HepG2 (cell line): ENCODE measurements around the gene PA2G4. TPM values are rescaled to one million over a fixed set of nuclear protein-coding genes. Genes with fewer than 3 reads are reported as not detected.

Experiments
- CREB1 ChIP-seq, 2 experiments: fragments of 450-650 bp in 1 of 2; IDR thresholded peaks; 2 replicates each; pipeline ENCODE4 v1.6.1; 2016 to 2017; ENCODE audit warnings: control low read depth in 1 of 2, mild to moderate bottlenecking in 1 of 2, missing compliant biosample characterization in 1 of 2, missing genetic modification characterization in 1 of 2
- DR1 ChIP-seq: sonication (generic); formaldehyde crosslinking; IDR thresholded peaks from 2 replicates; pipeline ENCODE4 v1.8.0; 2021; ENCODE audit warnings: mild to moderate bottlenecking, missing genetic modification reagents, inconsistent platforms
- FOXJ3 ChIP-seq: sonication (generic); formaldehyde crosslinking; IDR thresholded peaks from 2 replicates; pipeline ENCODE4 v1.4.0; 2020; ENCODE audit warnings: missing genetic modification reagents, mild to moderate bottlenecking, borderline replicate concordance
- GATAD1 ChIP-seq: IDR thresholded peaks from 2 replicates; pipeline ENCODE4 v1.6.1; 2016; ENCODE audit warnings: missing genetic modification reagents, missing compliant biosample characterization
- GLI4 ChIP-seq: sonication (generic); formaldehyde crosslinking; IDR thresholded peaks from 2 replicates; pipeline ENCODE4 v1.5.1; 2020; ENCODE audit warnings: missing genetic modification reagents, mild to moderate bottlenecking, moderate library complexity, borderline replicate concordance
- HNF4G ChIP-seq, 2 experiments: sonication (generic) in 1 of 2; formaldehyde crosslinking in 1 of 2; IDR thresholded peaks; 2 replicates each; pipeline versions ENCODE4 v1.4.0 to v1.6.1; 2011 to 2020; ENCODE audit warnings: borderline replicate concordance in 2 of 2, low read depth in 2 of 2, mild to moderate bottlenecking in 2 of 2, low read length in 1 of 2, missing genetic modification reagents in 1 of 2, moderate library complexity in 1 of 2
- KLF15 ChIP-seq: sonication (generic); formaldehyde crosslinking; IDR thresholded peaks from 2 replicates; pipeline ENCODE4 v1.8.1; 2023; ENCODE audit warnings: borderline replicate concordance, mild to moderate bottlenecking, inconsistent platforms, missing genetic modification reagents, mixed read lengths
- NFKBIZ ChIP-seq: IDR thresholded peaks from 2 replicates; pipeline ENCODE4 v1.6.1; 2018; ENCODE audit warnings: missing genetic modification reagents, missing compliant biosample characterization
- PBX2 ChIP-seq: IDR thresholded peaks from 2 replicates; pipeline ENCODE4 v1.6.1; 2016; ENCODE audit warnings: control low read depth
- PPARG ChIP-seq: conservative IDR thresholded peaks from 2 replicates; pipeline ENCODE4 v1.6.1; 2016; ENCODE audit warnings: missing biosample characterization, missing genetic modification reagents
- SCMH1 ChIP-seq: sonication (generic); formaldehyde crosslinking; IDR thresholded peaks from 2 replicates; pipeline ENCODE4 v1.9.0; 2021; ENCODE audit warnings: missing genetic modification reagents, mild to moderate bottlenecking, borderline replicate concordance
- SKIL ChIP-seq: sonication (generic); formaldehyde crosslinking; IDR thresholded peaks from 2 replicates; pipeline ENCODE4 v1.8.0; 2022; ENCODE audit warnings: missing genetic modification reagents, mild to moderate bottlenecking, moderate library complexity, borderline replicate concordance
- YEATS4 ChIP-seq: sonication (generic); formaldehyde crosslinking; IDR thresholded peaks from 2 replicates; pipeline ENCODE4 v1.4.0; 2020; ENCODE audit warnings: missing genetic modification reagents, borderline replicate concordance
- ZBTB42 ChIP-seq: sonication (generic); formaldehyde crosslinking; IDR thresholded peaks from 2 replicates; pipeline ENCODE4 v1.5.0; 2020; ENCODE audit warnings: mild to moderate bottlenecking, missing genetic modification reagents
- ZNF138 ChIP-seq: sonication (generic); formaldehyde crosslinking; IDR thresholded peaks from 2 replicates; pipeline ENCODE4 v1.5.0; 2020; ENCODE audit warnings: mild to moderate bottlenecking, low read depth, missing genetic modification reagents
- ZNF296 ChIP-seq: sonication (generic); formaldehyde crosslinking; conservative IDR thresholded peaks from 2 replicates; pipeline ENCODE4 v1.5.0; 2020; ENCODE audit warnings: mild to moderate bottlenecking, missing genetic modification reagents
- ZNF616 ChIP-seq: sonication (generic); formaldehyde crosslinking; IDR thresholded peaks from 2 replicates; pipeline ENCODE4 v1.5.0; 2020; ENCODE audit warnings: low read depth, mild to moderate bottlenecking, missing genetic modification reagents
- ZNF891 ChIP-seq: sonication (generic); formaldehyde crosslinking; IDR thresholded peaks from 2 replicates; pipeline ENCODE4 v1.5.0; 2020; ENCODE audit warnings: mild to moderate bottlenecking, missing genetic modification reagents
- polyA plus RNA-seq, 8 experiments: library from polyadenylated mRNA; depleted of rRNA in 3 of 8; stranded (reverse) in 7 of 8; unstranded in 1 of 8; fragments of >200 nt; fragmentation: Illumina TruSeq in 4 of 8; extraction: Trizol in 4 of 8; gene quantifications; 2 replicates each; pipeline versions ENCODE4 v1.2.1 to v1.2.3, GENCODE V29; 2011 to 2016; ENCODE audit warnings: low read depth in 4 of 8, missing spikeins in 1 of 8, mixed read lengths in 1 of 8; ENCODE audit not compliant: insufficient read depth in 1 of 8
- total RNA-seq, 5 experiments: library from RNA; depleted of rRNA; stranded (reverse); fragments of >200 nt; fragmentation: Illumina TruSeq; extraction: Trizol; gene quantifications; 2 replicates each; pipeline ENCODE4 v1.2.3, GENCODE V29; 2016; ENCODE audit warnings: low read depth in 1 of 5
- TF ChIP-seq, protein P1 (sequence below): sonication (generic); formaldehyde crosslinking; IDR thresholded peaks from 2 replicates; pipeline ENCODE4 v1.5.0; 2020; ENCODE audit warnings: mild to moderate bottlenecking, missing genetic modification reagents
- TF ChIP-seq, protein P2 (sequence below): sonication (generic); formaldehyde crosslinking; IDR thresholded peaks from 2 replicates; pipeline ENCODE4 v1.5.1; 2020; ENCODE audit warnings: mild to moderate bottlenecking, missing genetic modification reagents

The PA2G4 gene
- total and polyA plus RNA-seq, 2 of the 13 experiments (the other 11 are each of a cell fraction or from before 2014, with no cell fraction given) = 147 to 240 TPM

DNA sequence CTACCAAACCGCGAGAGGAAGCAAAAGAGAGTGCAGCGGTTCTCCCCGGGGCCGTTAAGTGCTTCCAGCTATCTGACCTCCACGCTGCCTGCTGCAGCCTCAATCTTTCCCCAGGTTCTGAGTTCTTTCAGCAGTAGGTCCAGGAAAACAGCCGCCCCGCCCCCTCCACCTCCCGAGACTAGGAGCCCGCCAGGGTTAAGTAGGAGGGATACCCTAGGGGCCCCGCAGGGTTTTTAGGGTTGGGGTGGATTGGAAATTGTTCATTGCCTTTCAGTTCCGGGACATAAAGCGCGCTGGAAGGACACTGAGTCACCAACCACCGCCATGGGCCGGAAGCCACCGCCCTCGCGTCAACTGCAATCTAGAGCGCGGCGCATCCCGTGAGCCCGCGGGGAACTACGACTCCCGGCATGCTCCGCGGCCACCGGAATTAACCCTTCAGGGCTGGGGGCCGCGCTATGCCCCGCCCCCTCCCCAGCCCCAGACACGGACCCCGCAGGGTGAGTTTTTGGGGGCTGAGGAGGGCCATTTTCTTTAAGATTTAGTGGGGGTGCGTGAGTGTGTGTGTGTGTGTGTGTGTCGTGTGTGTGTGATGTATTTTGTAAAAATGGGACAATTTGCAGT, 47.9 kb downstream of the PA2G4 start, which contains the start of gene MYL6B (continued):
- peak; percentile 85 for TF ChIP-seq GATAD1
- TF ChIP-seq FOXJ3 (CRISPR knock-in tag) = no peak
- no peak for TF ChIP-seq SKIL (CRISPR knock-in tag)
- TF ChIP-seq, protein P1, sequence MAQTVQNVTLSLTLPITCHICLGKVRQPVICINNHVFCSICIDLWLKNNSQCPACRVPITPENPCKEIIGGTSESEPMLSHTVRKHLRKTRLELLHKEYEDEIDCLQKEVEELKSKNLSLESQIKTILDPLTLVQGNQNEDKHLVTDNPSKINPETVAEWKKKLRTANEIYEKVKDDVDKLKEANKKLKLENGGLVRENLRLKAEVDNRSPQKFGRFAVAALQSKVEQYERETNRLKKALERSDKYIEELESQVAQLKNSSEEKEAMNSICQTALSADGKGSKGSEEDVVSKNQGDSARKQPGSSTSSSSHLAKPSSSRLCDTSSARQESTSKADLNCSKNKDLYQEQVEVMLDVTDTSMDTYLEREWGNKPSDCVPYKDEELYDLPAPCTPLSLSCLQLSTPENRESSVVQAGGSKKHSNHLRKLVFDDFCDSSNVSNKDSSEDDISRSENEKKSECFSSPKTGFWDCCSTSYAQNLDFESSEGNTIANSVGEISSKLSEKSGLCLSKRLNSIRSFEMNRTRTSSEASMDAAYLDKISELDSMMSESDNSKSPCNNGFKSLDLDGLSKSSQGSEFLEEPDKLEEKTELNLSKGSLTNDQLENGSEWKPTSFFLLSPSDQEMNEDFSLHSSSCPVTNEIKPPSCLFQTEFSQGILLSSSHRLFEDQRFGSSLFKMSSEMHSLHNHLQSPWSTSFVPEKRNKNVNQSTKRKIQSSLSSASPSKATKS = no peak
- no peak for TF ChIP-seq ZBTB42 (CRISPR knock-in tag)
- no peak for TF ChIP-seq ZNF296 (CRISPR knock-in tag)
- no peak for TF ChIP-seq PBX2
- no peak for TF ChIP-seq GLI4 (CRISPR knock-in tag)
- peak; percentile 77 for TF ChIP-seq YEATS4 (CRISPR knock-in tag)
- TF ChIP-seq ZNF616 (CRISPR knock-in tag) = no peak
- TF ChIP-seq DR1 (CRISPR knock-in tag) = peak; percentile 26; the same call in 1 of the 2 replicates
- no peak for TF ChIP-seq NFKBIZ (CRISPR knock-in tag)
- TF ChIP-seq HNF4G (IDR thresholded peaks at IDR 0.05; ENCODE audit: borderline replicate concordance, low read depth, low read length) = peak; percentile 50; the same call in 1 of the 2 replicates
- no peak for TF ChIP-seq HNF4G (CRISPR knock-in tag; IDR thresholded peaks at IDR 0.05; ENCODE audit: borderline replicate concordance, low read depth)
- no peak for TF ChIP-seq SCMH1 (CRISPR knock-in tag)
- TF ChIP-seq ZNF891 (CRISPR knock-in tag) = no peak
- TF ChIP-seq ZNF138 (CRISPR knock-in tag) = no peak
- no peak for TF ChIP-seq KLF15
- TF ChIP-seq, protein P2, sequence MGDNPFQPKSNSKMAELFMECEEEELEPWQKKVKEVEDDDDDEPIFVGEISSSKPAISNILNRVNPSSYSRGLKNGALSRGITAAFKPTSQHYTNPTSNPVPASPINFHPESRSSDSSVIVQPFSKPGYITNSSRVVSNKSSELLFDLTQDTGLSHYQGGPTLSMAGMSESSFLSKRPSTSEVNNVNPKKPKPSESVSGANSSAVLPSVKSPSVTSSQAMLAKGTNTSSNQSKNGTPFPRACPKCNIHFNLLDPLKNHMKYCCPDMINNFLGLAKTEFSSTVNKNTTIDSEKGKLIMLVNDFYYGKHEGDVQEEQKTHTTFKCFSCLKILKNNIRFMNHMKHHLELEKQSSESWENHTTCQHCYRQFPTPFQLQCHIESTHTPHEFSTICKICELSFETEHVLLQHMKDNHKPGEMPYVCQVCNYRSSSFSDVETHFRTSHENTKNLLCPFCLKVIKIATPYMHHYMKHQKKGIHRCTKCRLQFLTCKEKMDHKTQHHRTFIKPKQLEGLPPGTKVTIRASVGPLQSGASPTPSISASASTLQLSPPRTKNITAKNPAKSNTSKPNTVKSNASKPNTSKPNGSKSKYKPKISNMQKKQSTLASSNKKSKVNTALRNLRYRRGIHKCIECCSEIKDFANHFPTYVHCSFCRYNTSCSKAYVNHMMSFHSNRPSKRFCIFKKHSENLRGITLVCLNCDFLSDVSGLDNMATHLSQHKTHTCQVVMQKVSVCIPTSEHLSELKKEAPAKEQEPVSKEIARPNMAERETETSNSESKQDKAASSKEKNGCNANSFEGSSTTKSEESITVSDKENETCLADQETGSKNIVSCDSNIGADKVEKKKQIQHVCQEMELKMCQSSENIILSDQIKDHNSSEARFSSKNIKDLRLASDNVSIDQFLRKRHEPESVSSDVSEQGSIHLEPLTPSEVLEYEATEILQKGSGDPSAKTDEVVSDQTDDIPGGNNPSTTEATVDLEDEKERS (CRISPR knock-in tag) = no peak
- peak; percentile 58; the same call in 1 of the 2 replicates for TF ChIP-seq CREB1 (IDR thresholded peaks at IDR 0.05)
- peak; percentile 68 for TF ChIP-seq CREB1 (CRISPR knock-in tag; IDR thresholded peaks at IDR 0.05)
- 0 out of 2 replicates have a peak, but pooled peaks have one; percentile 11 for TF ChIP-seq PPARG
